ENCODE measurements around the gene VKORC1. TPM values are rescaled to one million over a fixed set of nuclear protein-coding genes. Genes with fewer than 3 reads are reported as not detected.

VKORC1 gene
- total and polyA plus RNA-seq, 2 of the 4 experiments (the other 2 are of a cell fraction), result 65.2 to 317 TPM

- H2BK20ac ChIP-seq (ENCODE audit: low read depth, low read length), result no peak overlapping the region
- no peak overlapping the region for H4K5ac ChIP-seq (ENCODE audit: low read depth, low read length)
- intact Hi-C loops (cut with micrococcal nuclease), result no loop called here
- no peaks in the 10 kb centered on the region for H3K9me3 ChIP-seq (ENCODE audit: control insufficient read depth, insufficient read depth, low read length)
- H2AK5ac ChIP-seq (ENCODE audit: low read depth, low read length), result no peak overlapping the region
- no peak overlapping the region for H2BK120ac ChIP-seq (ENCODE audit: low read depth, low read length)
- peaks cover 36% of the 10 kb centered on the region for H3K36me3 ChIP-seq (ENCODE audit: control insufficient read depth, insufficient read depth, low read length)
- no peak overlapping the region for H2BK5ac ChIP-seq (ENCODE audit: low read depth, low read length, poor library complexity, severe bottlenecking)
- H3K9me1 ChIP-seq (ENCODE audit: insufficient read depth, low read length), result peaks cover 3% of the 10 kb centered on the region; the same call in 1 of the 2 replicates
- no peak overlapping the region for H3K4me3 ChIP-seq (ENCODE audit: insufficient read depth, low read depth, low read length)
- H3K4ac ChIP-seq (ENCODE audit: low read depth, low read length), result no peak overlapping the region
- no peak for ATAC-seq (ENCODE audit: low read depth)
- CTCF ChIA-PET, result no interaction called here
- dilution Hi-C loops (cut with HindIII; ENCODE audit: low sequenced_read_pairs, unreplicated experiment), result no loop called here
- POLR2A ChIA-PET (ENCODE audit: unreplicated experiment), result no interaction called here
- no peak overlapping the region for H3K27ac ChIP-seq (ENCODE audit: insufficient read depth, low read length)
- no TSS peak for BruUV-seq (replicated peaks)
- no peaks in the 10 kb centered on the region for H3K79me1 ChIP-seq (ENCODE audit: low read depth in 1 of 2, low read length in 2 of 2)
- H3K9ac ChIP-seq (ENCODE audit: low read depth, low read length), result no peak overlapping the region
- no peak overlapping the region for H3K4me2 ChIP-seq (ENCODE audit: low read depth, low read length)
- no peaks in the 10 kb centered on the region for H4K20me1 ChIP-seq (ENCODE audit: insufficient read depth, low read length)
- 0 out of 2 replicates have a peak, but pooled peaks cover 3% of the 10 kb centered on the region for H3K4me1 ChIP-seq (ENCODE audit: control insufficient read depth, insufficient read depth, low read length)
- H3K27me3 ChIP-seq (ENCODE audit: control insufficient read depth, insufficient read depth, low read length), result no peaks in the 10 kb centered on the region; the same call in 1 of the 2 replicates
- WGBS, 2 experiments (ENCODE audit: extremely low coverage in 2 of 2, insufficient read length in 1 of 2), result 100% methylated on average over 1 of the region's 10 CpGs; no CpG with 5 or more reads in 1 of the 2 experiments
- in situ Hi-C loops (cut with MboI; ENCODE audit: low sequenced_read_pairs), result no loop called here
- H2BK15ac ChIP-seq (ENCODE audit: low read depth, low read length), result no peak overlapping the region
- no peak overlapping the region for H3K14ac ChIP-seq (replicated peaks; ENCODE audit: low read depth, low read length)
- TF ChIP-seq, protein P1, sequence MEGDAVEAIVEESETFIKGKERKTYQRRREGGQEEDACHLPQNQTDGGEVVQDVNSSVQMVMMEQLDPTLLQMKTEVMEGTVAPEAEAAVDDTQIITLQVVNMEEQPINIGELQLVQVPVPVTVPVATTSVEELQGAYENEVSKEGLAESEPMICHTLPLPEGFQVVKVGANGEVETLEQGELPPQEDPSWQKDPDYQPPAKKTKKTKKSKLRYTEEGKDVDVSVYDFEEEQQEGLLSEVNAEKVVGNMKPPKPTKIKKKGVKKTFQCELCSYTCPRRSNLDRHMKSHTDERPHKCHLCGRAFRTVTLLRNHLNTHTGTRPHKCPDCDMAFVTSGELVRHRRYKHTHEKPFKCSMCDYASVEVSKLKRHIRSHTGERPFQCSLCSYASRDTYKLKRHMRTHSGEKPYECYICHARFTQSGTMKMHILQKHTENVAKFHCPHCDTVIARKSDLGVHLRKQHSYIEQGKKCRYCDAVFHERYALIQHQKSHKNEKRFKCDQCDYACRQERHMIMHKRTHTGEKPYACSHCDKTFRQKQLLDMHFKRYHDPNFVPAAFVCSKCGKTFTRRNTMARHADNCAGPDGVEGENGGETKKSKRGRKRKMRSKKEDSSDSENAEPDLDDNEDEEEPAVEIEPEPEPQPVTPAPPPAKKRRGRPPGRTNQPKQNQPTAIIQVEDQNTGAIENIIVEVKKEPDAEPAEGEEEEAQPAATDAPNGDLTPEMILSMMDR (conservative IDR thresholded peaks at IDR 0.05; ENCODE audit: low read depth, low read length), result no peak
- TF ChIP-seq MAZ (IDR thresholded peaks at IDR 0.05; ENCODE audit: borderline replicate concordance, low read depth, low read length) (no peak), NFE2L2 (IDR thresholded peaks at IDR 0.05; ENCODE audit: low read depth, low read length) (no peak), CEBPB (IDR thresholded peaks at IDR 0.05; ENCODE audit: low read depth, low read length) (no peak), MXI1 (IDR thresholded peaks at IDR 0.05; ENCODE audit: borderline replicate concordance, low read depth, low read length) (no peak), POLR2A (IDR thresholded peaks at IDR 0.05; ENCODE audit: low read depth, low read length) (no peak), SMC3 (IDR thresholded peaks at IDR 0.05; ENCODE audit: low read depth, low read length) (no peak), CHD1 (IDR thresholded peaks at IDR 0.05; ENCODE audit: low read depth, low read length) (no peak), RAD21 (IDR thresholded peaks at IDR 0.05; ENCODE audit: low read length) (no peak), RCOR1 (IDR thresholded peaks at IDR 0.05; ENCODE audit: insufficient replicate concordance, low read length) (no peak), FOS (IDR thresholded peaks at IDR 0.05; ENCODE audit: low read depth, low read length) (no peak), MAFK (IDR thresholded peaks at IDR 0.05; ENCODE audit: low read depth, low read length) (no peak)
- TF ChIP-seq, protein P2, sequence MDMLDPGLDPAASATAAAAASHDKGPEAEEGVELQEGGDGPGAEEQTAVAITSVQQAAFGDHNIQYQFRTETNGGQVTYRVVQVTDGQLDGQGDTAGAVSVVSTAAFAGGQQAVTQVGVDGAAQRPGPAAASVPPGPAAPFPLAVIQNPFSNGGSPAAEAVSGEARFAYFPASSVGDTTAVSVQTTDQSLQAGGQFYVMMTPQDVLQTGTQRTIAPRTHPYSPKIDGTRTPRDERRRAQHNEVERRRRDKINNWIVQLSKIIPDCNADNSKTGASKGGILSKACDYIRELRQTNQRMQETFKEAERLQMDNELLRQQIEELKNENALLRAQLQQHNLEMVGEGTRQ (IDR thresholded peaks at IDR 0.05; ENCODE audit: low read depth, low read length), result no peak
- TF ChIP-seq, protein P3, sequence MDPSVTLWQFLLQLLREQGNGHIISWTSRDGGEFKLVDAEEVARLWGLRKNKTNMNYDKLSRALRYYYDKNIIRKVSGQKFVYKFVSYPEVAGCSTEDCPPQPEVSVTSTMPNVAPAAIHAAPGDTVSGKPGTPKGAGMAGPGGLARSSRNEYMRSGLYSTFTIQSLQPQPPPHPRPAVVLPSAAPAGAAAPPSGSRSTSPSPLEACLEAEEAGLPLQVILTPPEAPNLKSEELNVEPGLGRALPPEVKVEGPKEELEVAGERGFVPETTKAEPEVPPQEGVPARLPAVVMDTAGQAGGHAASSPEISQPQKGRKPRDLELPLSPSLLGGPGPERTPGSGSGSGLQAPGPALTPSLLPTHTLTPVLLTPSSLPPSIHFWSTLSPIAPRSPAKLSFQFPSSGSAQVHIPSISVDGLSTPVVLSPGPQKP (IDR thresholded peaks at IDR 0.05; ENCODE audit: borderline replicate concordance, low read depth, low read length), result no peak
- H4K91ac ChIP-seq (ENCODE audit: insufficient read depth, low read depth, low read length), result no peak overlapping the region
- H3K23ac ChIP-seq (ENCODE audit: low read depth, low read length), result no peak overlapping the region
- DNase-seq, result no peak
- no peak overlapping the region for H2AFZ ChIP-seq (replicated peaks; ENCODE audit: low read length, poor library complexity)
- no peak overlapping the region for H4K8ac ChIP-seq (ENCODE audit: low read depth in 2 of 2, low read length in 2 of 2)
- H2AK9ac ChIP-seq (replicated peaks; ENCODE audit: low read depth, low read length, poor library complexity), result no peak overlapping the region
- H3K56ac ChIP-seq (ENCODE audit: extremely low read depth, insufficient read depth, low read length), result no peak overlapping the region
- H3K18ac ChIP-seq (ENCODE audit: low read depth, low read length), result no peak overlapping the region
These were observed 35.8 kb upstream of the VKORC1 start for GRCh38 chr16:31130336-31130891.
